CD4-positive, alpha-beta T cell treated with Interferon alpha-2 for 1 hour (primary cell): ENCODE data around the gene ANKRD33.
A peak's percentile ranks its signal among the peaks of the same experiment; 100 is the strongest.

Experiments
- DNase-seq, 2 donors: peaks; one replicate each; pipeline ENCODE4 v3.0.0-alpha.2; 2020 to 2022

ANKRD33 gene, protein sequence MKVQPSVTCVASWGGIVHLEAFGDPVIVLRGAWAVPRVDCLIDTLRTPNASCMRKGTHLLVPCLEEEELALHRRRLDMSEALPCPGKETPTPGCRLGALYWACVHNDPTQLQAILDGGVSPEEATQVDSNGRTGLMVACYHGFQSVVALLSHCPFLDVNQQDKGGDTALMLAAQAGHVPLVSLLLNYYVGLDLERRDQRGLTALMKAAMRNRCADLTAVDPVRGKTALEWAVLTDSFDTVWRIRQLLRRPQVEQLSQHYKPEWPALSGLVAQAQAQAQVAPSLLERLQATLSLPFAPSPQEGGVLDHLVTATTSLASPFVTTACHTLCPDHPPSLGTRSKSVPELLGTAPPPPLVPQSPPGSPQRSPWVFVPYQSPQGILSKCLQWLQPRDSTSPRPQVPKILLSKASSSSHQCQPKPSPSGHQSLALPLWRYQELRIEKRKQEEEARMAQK

GRCh38 chr12:51887476-51888315, at the start of gene ANKRD33:
TSS of gene ANKRD33 (plus strand) at chr12:51888103. CDS start at chr12:51888187, 84 bp downstream.
- peak in 1 of 2 donors; percentile 18 for DNase-seq

DNA sequence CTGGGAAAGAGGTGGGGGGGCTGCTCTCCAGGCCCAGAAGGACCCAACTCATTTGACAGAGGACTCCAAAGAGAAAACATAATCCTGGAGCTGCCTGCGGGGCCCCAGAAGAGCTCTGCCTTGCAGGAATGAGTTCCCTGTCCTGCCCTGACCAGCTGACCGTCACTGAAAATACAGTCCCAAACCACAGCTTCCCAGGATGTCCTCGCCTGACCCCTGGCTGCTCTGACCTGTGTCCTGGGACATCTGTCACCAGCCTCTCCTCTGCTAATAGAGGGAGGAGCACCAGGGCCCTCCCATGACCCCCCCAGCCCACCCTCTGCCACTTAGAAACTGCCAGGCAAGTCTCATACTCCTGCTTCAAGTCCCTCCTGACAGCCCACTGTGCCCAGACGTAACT, 49.1 kb upstream of the ANKRD33 start:
- DNase-seq = no peak

DNA sequence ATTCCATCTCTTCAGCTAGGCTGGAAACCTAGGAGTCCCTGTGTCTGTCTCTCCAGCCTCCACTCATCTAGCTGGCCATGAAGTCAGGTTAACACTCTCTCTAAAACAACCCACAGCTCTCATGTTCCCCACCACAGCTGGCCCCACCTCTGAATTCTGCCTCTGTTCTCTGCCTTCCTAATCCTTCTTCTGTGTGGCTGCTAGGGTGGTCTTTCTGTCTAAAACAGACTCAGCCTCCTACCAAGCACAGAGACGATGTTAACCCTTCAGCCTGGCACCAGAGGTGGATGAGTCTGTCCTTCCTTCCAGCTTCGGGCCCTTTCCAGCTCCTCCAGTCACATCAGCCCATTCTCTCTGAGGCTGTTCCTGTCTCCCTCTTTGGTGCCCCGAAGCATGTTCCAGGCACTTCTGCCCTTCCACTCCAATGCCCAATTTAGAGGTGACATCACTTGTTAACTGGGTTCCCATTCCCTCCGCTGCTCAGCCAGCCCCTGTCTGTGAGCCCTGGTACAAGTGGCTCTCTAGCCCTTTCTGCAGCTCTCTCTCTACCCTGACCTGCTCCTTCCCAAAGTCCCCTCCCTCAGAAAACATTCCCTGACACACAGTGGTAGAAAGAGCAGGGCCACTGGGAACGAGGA, 48.5 kb upstream of the ANKRD33 start:
- no peak for DNase-seq

- DNase-seq = no peak
Observed at GRCh38 chr12:51840966-51841365, 46.9 kb upstream of the ANKRD33 start.

DNA sequence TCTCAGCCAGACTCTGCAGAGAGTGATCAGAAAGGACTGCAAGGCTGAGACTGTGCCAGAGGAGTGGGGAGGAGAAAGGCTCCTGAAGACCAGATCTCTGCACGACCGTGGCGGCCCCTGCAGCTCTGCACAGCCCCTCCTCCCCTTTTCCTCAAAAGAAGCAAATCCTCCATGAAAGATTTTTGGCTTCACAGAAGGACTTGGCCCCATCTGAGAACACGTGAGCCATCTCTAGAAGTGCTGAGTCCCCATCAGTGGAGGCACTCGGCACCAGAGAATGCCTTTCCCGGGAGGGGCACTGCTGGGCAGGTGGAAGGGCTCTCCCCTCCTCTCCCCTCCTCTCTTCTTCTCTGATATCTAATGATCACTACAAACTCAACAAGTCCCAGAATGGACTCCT, 46.2 kb upstream of the ANKRD33 start:
- DNase-seq = no peak

DNA sequence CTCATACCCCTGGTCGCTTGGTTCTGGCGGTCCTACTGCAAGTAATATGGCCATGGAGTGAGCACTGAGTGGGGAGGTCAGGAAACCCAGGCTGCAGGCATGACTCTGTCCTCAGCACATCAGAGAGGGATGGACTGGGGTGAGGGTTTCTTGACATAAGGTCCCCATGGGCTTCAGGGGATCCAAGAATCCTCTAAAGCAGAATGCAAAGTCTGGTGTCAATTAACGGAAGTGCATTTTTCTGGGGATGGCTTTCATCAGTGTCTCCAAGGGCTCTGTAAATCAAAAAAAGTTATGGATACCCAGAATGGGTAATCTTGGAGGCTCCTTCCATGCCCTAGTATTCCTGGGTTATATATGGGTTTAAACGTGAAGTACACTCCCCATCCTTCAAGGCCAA, 43.0 kb upstream of the ANKRD33 start:
- no peak for DNase-seq

DNA sequence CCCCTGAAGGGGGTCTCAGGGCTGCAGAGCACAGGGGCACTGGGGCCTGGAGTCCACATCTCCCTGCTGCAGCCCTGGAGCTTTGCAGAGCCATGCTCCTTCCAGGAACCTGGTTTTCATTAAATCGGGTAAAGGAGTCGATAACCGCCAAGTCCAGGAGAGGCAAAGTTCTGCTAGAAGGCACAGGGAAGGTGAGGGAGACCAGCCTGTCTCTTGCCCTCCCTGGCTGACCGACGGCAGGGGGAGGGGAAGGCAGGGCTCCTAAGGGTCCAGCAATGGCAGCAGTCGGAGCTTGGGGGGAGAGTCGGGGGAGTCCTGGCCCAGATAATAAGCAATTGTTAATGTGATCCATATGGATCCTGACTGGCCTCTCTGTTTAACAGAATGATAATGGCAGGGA, 42.4 kb upstream of the ANKRD33 start:
- no peak for DNase-seq

DNA sequence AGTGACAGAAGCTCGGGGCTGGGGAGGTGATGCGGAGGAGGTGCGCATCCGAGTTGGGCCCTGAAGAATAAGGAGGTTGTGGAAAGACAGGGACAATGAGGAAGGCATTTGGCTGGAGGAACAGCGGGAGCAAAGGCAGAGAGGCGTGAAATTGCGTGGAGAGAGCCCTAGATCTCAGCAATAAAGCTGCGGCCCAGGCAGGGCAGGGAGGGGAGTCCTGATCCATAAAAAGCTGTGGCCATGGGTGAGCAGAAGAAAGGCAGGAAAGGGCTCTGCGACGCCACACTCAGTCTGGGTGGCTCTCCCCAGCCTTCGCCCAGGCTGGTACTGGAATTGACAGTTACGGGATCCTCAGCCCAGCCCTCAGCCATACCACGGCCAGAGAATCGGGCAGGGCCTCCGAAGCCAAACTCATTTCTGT, 41.6 kb upstream of the ANKRD33 start:
- DNase-seq = no peak

- peak; percentile 49 to 50 for DNase-seq
Observed at GRCh38 chr12:51846911-51847642, 40.8 kb upstream of the ANKRD33 start.

DNA sequence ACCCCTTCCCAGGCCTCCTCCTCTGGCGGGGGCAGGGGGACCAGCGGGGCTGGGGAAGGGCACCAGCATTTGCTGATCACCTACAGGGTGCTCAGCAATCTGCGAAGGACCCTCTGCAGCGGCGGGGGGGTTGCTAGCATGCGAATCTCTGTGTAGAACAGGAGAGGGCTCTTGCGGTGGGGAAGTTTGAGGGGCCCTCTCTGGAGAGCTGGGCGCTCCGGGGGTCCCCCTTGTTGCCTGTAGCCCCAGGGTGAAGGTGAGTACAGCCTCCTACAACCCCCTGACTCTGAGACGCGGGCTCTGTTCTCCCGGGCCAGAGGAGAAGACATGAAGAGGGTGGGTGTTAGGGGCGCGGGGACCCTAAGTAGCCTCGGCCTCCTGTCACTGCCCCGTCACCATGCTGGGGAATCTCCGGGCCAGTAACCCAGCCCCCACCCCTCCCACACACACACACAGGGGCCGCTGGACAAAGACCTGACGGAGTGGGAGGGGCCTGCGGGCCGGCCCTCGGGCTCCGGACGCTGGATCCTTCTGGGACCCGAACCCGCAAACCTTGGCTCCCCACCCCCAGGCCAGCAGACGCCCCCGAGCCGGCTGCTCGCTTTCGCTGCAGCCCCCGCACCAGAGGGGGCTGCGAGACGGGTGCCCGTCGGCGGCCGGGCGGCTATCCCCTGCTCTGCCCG, 40.1 kb upstream of the ANKRD33 start:
- DNase-seq = no peak

DNA sequence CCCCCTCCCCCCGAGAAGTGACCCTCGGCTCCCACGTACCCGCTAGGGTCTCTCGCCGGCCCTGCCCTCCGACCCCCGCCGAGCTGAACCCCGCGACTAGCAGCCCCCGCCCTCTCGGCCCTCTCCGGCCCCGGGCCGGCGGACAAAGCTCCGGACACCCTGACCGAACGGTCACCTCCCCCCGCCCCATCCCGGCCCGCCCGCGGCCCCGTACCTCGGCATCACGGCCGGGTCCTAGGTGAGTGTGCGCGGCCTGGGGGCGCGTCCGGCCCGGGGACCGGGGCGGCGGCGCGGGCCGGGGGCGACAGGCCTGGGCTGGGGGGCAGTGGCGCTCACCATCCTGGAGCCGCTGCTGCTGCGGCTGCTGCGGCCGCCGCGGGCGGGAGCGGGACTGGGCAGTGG, 39.6 kb upstream of the ANKRD33 start, which contains the start of gene FIGNL2:
TSS of gene FIGNL2 (minus strand) at position 393 of the 402 bp plus-strand sequence. CDS start 26,305 bp downstream, outside the sequence.
- DNase-seq = no peak

DNA sequence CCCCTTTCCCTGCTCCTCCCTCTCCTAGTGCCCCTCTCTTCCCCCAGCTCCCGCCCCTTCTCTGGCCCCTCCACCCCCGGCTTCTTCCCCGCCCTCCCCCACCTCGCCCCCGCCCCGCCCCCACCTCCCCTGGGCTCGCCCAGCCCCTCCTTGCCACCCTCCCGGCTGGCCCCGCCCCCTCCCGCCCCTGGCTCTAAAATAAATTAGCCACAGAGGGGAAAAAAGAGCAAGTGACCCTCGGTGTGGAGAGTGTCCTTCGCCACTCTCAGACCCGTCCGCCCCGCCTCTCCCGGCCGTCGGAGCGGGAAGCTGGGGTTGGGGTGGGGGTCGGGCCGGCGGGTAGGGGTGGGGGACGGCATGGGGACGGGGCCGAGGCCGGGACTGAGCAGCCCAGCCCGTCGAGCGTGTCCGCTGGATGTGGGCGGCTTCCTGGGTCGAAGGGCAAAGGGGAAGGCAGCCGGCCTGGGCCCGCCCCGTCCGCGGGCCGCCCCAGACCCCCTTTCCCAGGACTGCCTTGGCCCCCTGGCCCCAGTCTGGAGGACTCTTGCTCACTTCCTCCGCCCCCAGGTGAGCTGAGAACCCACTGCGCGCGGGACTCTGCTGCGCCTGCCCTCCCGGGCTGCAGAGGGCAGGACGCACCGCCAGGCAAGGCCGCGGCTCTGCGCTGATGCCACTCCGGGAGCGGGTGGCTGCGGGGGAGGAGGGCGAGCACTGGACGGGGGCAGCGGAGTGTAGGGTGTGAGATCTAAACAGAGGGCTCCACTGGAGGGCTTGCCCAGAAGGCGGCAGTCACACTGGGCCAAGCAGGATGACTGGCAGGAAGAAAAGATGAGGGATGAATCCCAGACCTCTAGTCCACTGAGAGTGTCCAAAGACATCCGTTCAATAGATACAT, 38.8 kb upstream of the ANKRD33 start:
- no peak for DNase-seq

DNA sequence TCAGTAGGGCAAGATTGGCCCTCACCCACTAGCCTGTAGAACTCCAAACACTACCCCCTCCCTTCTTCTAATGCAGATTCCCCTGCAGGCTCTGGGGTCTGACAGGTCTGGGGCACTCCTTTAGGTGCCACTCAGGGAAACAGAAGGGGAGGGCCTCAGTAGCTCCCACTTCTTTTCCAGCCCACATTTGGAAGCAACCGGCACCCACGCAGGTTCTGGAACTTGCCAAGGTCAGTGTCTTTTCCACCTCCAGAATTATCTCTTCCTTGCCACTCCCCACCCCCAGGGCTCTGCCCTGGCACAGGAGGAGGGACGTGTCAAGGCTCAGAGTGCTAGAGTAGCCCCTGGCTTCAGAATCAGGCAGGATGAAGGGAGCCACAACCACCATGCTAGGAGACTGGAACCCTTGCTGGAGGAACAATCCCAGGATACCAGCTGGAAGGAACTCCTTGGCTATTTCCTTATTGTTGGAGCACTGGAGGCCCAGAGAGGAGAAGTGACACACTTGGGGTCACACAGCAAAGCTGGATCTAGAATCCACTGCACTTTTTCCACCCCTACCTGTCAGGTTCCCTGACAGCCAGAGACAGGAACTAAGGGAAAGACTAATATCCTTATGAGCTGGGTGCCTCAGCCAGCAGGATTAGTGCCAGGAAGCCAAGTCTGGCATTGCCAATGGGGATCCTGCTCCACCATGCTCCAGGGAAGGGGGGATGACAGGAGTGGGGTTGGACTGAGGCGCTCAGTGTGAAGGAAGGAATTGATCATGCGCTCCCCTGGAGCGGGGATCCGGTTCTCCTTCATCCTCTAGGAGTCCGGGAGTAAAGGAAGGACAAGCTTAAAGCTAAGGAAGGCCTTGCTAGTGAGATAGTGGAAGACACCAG, 37.6 kb upstream of the ANKRD33 start:
- DNase-seq = no peak

DNA sequence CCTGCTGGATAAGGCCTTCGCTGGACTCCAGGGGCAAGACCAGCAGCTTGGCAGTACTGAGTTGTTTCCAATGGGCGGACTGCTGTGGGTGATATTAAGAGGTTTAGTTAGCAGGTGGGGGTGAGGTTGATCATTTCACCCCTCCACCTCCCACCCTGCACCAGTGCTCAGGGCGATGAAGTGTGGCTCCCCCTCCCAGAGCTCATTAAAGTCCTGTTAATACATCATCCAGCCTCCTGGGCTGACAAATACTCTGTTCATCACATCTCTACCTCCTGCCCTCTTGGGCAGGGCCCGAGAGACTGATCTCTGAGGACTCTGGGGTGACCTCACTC, 37.0 kb upstream of the ANKRD33 start:
- DNase-seq = no peak

DNA sequence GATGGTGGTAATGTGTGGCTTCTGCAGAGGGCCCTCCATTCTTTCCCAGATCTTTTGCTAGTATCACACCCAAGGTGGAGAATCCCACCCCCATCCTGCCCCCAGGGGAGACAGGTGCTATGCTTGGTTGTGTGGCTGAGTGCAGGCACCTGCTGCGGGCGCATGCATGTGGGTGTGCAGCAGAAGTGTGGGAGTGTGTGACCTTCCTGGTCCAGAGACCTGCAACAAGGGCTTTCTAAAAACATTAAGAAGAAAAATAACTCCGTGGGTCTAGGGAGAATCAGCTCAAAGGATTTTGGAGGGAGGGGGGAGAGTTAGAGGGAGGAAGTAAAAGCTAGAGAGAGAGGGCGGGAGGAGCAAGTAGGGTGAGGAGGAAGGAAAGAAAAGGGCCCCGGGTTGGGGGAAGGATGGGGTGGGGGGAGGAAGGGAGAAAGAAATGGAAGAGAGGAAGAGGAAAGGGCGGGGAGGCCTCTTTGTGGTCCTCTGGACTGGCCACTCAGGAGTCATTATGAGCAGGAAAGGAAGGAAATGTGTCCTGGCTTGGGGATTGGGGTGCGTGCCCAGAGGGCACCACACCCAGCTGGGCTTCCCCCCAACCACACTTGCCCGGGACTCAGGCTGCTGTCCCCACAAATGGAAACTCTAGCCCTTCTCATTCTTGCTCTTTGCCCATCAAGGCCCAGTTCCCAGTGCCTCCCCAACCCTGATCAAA, 36.3 kb upstream of the ANKRD33 start:
- DNase-seq = no peak

DNA sequence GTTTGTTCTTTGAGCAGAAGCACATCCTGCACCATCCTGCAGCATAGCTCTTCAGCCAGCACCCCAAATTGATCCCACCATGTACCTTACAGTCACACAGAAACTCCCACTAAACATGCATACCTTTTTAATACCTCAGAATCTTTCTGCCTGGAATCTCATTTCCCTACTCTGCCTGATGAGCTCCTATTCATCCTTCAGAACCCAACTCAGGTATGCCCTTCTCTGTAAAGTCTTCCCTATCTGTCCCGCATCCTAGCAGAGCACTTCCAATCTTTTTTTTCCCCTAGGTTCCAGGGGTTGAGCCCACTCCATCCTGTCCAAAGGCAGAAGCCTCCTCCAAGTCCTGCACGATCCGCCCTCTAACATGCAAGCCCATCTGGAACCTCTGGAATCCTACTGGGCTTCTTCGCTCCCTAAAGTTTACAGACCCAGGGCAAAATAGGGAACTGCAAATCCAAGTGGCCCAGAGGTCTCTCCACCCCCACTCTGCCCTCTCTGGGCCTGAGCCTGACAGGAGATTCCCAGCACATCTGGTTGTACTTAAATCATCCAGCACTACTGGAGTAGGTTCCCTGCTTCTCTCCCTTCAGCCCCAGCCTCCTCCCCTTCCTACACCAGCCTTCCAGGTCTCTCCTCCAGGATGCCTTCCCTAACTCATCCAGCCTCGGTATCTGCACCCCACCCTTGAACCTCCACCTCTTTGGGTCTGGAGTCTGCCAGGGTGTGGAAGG, 35.3 kb upstream of the ANKRD33 start:
- no peak for DNase-seq

DNA sequence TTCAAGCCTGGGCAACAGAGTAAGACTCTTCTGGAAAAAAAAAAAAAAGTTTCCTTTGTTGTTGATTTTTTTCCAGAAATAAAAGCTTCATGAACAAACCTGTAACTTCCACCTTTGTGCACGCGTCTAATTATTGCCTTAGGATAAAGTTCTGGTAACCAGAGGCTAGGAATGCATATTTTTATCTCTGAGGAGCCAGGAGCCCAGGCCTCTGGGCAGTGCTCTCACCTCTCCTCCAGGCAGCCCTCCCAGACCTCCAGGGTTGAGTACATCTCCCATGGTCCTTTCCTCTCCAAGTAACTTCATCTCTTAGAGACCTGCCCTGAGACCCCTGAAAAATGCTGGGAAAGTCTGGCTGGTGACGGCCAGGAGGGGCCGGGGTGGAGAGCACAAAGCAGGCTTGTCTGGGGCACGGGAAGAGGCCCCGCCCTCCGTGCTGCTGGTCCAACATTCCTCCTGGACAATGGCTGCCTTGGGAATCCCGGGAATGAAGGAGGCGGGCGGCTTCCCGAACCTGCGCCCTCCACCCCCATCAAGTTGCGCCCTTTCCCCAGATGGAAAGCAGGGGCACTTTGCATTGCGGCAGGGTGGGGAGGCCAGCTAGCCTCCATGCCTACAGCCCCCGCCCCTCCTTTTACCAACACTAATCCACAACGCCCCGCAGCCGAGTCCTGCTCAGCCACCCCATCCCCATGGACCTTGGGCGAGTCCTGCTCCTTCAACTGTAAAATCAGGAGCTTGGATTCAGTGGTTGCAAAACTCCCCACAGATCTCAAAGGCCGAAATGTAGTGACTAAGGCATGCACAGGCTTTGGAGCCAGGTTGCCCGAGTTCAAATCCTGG, 32.1 kb upstream of the ANKRD33 start:
- DNase-seq = no peak

DNA sequence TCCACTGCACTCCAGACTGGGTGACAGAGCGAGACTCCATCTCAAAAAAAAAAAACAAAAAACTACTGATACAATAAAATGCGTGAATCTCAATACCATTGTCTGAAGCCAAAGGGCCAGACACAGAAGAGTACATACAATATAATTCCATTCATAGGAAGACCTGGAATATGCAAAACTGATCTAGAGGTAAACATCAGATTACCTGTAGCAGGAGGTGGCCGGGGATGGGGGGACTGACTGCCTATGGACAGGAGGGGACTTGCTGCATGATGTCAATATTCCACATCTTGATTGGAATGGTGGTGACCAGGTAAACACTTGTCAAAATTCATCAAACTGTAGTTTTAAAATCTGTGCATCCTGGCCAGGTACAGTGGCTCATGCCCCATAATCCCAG, 26.9 kb upstream of the ANKRD33 start:
- DNase-seq = no peak
